Esophagus squamous epithelium (tissue), 4 donors: ENCODE results near the gene C20orf173.

Experiments used
- POLR2A ChIP-seq, 4 donors: fragments of 450-650 bp; IDR thresholded peaks; one replicate each; pipeline ENCODE4 v1.6.1; 2017; ENCODE audit warnings: antibody characterized with exemption in 4 of 4, mild to moderate bottlenecking in 4 of 4, moderate library complexity in 3 of 4
- TF ChIP-seq, protein P1 (sequence below), 6 experiments: fragments of 450-650 bp in 4 of 6; fragments of 200-600 bp in 2 of 6; sonication (generic) in 2 of 6; IDR thresholded peaks; one replicate each; pipeline ENCODE4 v1.5.1; 2016 to 2019; ENCODE audit warnings: antibody characterized with exemption in 6 of 6, mild to moderate bottlenecking in 4 of 6, moderate library complexity in 4 of 6

DNA sequence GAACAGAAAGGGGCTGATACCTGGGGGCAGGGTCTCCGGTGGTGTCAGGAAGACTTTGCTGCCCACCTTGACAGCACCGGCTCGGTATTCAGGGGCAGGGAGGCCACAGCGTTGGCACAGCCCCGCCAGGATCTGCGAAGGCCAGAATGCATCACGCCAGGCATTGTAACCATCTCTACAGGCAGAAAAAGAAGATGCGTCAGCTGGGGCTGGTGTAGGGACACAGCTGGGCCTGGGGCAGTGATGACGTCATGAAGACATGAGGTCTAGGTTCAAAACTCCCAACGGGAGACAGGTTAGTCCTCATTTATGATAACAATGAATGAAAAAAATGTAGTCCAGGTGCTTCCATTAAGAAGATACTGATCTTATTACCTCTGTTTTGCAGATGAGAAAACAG lies 34.4 kb upstream of the C20orf173 start:
- TF ChIP-seq POLR2A (IDR thresholded peaks at IDR 0.05), result no peak
- TF ChIP-seq, protein P1, sequence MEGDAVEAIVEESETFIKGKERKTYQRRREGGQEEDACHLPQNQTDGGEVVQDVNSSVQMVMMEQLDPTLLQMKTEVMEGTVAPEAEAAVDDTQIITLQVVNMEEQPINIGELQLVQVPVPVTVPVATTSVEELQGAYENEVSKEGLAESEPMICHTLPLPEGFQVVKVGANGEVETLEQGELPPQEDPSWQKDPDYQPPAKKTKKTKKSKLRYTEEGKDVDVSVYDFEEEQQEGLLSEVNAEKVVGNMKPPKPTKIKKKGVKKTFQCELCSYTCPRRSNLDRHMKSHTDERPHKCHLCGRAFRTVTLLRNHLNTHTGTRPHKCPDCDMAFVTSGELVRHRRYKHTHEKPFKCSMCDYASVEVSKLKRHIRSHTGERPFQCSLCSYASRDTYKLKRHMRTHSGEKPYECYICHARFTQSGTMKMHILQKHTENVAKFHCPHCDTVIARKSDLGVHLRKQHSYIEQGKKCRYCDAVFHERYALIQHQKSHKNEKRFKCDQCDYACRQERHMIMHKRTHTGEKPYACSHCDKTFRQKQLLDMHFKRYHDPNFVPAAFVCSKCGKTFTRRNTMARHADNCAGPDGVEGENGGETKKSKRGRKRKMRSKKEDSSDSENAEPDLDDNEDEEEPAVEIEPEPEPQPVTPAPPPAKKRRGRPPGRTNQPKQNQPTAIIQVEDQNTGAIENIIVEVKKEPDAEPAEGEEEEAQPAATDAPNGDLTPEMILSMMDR (IDR thresholded peaks at IDR 0.05), result no peak
